ENCODE data around the gene PRR35. TPM values are rescaled to one million over a fixed set of nuclear protein-coding genes. Genes with fewer than 3 reads are reported as not detected.

Gene PRR35
- total and polyA plus RNA-seq, 7 donors, result not detected

DNA sequence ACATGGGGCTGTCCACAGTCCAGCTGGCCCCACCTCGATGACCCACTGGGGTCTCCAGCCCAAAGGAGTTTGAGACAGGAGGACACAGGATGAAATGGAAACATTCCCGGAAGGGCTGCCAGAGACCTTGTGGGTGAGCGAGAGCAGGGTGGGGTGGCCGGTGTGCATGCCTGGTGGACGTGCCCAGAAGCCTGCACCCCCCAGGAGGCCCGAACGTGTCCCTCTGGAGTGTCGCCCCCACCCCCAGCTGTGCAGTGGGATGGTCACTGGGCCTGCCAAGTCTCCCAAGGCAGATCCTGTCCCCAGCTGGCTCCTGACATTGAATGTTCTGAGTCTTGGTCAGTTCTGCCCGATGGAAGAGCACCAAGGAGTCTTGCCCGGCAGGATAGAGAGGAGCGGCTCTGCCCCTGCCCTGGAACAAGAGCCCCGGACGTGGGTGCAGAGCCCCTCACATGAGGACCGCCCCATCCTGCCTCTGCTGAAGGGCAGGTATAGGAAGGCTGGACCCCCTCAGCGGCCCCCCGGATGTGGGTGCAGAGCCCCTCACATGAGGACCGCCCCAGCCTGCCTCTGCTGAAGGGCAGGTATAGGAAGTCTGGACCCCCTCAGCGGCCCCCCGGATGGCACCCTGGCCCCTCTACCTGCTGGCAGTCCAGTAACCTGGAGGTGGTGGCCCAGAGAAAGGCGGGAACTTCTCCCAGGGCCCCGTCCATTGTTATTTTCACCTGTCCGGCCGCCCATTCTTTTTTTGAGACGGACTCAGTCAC, 35.7 kb upstream of the PRR35 start:
- H3K36me3 ChIP-seq, result peaks cover 8 to 17% (median 14%) of the 10 kb centered on the region in 4 donors
- no peak overlapping the region for H3K27ac ChIP-seq
- no peak for TF ChIP-seq POLR2AphosphoS5 (IDR thresholded peaks at IDR 0.05)
- no peak for TF ChIP-seq EP300 (IDR thresholded peaks at IDR 0.05)
- TF ChIP-seq POLR2A (IDR thresholded peaks at IDR 0.05), result no peak
- TF ChIP-seq, protein P1, sequence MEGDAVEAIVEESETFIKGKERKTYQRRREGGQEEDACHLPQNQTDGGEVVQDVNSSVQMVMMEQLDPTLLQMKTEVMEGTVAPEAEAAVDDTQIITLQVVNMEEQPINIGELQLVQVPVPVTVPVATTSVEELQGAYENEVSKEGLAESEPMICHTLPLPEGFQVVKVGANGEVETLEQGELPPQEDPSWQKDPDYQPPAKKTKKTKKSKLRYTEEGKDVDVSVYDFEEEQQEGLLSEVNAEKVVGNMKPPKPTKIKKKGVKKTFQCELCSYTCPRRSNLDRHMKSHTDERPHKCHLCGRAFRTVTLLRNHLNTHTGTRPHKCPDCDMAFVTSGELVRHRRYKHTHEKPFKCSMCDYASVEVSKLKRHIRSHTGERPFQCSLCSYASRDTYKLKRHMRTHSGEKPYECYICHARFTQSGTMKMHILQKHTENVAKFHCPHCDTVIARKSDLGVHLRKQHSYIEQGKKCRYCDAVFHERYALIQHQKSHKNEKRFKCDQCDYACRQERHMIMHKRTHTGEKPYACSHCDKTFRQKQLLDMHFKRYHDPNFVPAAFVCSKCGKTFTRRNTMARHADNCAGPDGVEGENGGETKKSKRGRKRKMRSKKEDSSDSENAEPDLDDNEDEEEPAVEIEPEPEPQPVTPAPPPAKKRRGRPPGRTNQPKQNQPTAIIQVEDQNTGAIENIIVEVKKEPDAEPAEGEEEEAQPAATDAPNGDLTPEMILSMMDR (IDR thresholded peaks at IDR 0.05), result no peak
- 73 to 88% methylated on average over 24 of the region's 24 CpGs for WGBS, 2 donors
- H3K4me1 ChIP-seq, result peaks cover 0 to 44% (median 30%) of the 10 kb centered on the region in 4 donors
- H3K27me3 ChIP-seq, result no peaks in the 10 kb centered on the region
- intact Hi-C loops (cut with DNase I), result loop anchor here (5.0 kb wide), 2 partner anchors 138 to 142 kb away; partner anchors contain the start of gene PGAP6
- no peak for DNase-seq
- no peaks in the 10 kb centered on the region for H3K9me3 ChIP-seq
- H3K4me3 ChIP-seq, result no peak overlapping the region

DNA sequence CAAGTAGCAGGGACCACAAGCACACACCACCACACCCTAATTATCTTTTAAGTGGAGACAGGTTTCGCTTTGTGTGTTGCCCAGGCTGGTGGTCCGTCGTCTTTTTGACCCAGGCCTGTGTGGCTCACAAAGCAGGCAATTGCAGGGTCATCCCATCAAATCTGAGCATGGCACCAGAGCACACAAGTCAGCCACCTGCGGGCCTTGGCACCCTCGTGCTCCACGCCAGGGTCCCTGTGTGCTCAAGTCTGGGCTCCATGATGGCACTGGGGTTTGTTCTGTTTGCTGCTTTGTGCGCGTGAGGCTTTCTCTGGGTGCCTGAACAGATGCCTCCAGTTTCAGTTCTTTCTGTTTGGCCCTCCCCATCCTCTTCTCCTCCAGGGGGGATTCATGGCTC, 35.1 kb upstream of the PRR35 start:
- H3K36me3 ChIP-seq, result peaks cover 7 to 11% (median 9%) of the 10 kb centered on the region in 4 donors
- no peak for TF ChIP-seq POLR2A (IDR thresholded peaks at IDR 0.05)
- peak in 1 of 4 donors; percentile 2 for TF ChIP-seq POLR2AphosphoS5 (IDR thresholded peaks at IDR 0.05)
- no peak for TF ChIP-seq EP300 (IDR thresholded peaks at IDR 0.05)
- TF ChIP-seq, protein P1 (IDR thresholded peaks at IDR 0.05), result no peak
- no peaks in the 10 kb centered on the region for H3K9me3 ChIP-seq
- intact Hi-C loops (cut with DNase I), result loop anchor here (5.0 kb wide), 2 partner anchors 137 to 143 kb away; partner anchors contain the start of gene PGAP6
- no peak for DNase-seq
- H3K27ac ChIP-seq, result peak overlapping the region in 2 of 4 donors; percentile 94 to 96
- 93 to 95% methylated on average over 8 of the region's 8 CpGs for WGBS, 2 donors
- peaks cover 0 to 50% (median 37%) of the 10 kb centered on the region in 4 donors for H3K4me1 ChIP-seq
- no peaks in the 10 kb centered on the region for H3K27me3 ChIP-seq
- H3K4me3 ChIP-seq, result no peak overlapping the region

GRCh38 chr16:525520-526180, 34.5 kb upstream of the PRR35 start:
- H3K4me3 ChIP-seq, result peak overlapping the region in 3 of 4 donors; percentile 59 to 65 (median 64)
- peaks cover 2 to 5% (median 5%) of the 10 kb centered on the region in 4 donors for H3K36me3 ChIP-seq
- no peaks in the 10 kb centered on the region for H3K27me3 ChIP-seq
- DNase-seq, result no peak
- peaks cover 0 to 55% (median 41%) of the 10 kb centered on the region in 4 donors for H3K4me1 ChIP-seq
- 66 to 70% methylated on average over 13 of the region's 13 CpGs for WGBS, 2 donors
- H3K9me3 ChIP-seq, result no peaks in the 10 kb centered on the region
- TF ChIP-seq, protein P1 (IDR thresholded peaks at IDR 0.05), result no peak
- TF ChIP-seq POLR2AphosphoS5 (IDR thresholded peaks at IDR 0.05), result no peak
- intact Hi-C loops (cut with DNase I), result loop anchor here (2.0 to 5.0 kb wide), 3 partner anchors 101 to 143 kb away; partner anchors contain the start of genes PGAP6 and RAB11FIP3
- H3K27ac ChIP-seq, result peak overlapping the region; percentile 86 to 96 (median 94)

DNA sequence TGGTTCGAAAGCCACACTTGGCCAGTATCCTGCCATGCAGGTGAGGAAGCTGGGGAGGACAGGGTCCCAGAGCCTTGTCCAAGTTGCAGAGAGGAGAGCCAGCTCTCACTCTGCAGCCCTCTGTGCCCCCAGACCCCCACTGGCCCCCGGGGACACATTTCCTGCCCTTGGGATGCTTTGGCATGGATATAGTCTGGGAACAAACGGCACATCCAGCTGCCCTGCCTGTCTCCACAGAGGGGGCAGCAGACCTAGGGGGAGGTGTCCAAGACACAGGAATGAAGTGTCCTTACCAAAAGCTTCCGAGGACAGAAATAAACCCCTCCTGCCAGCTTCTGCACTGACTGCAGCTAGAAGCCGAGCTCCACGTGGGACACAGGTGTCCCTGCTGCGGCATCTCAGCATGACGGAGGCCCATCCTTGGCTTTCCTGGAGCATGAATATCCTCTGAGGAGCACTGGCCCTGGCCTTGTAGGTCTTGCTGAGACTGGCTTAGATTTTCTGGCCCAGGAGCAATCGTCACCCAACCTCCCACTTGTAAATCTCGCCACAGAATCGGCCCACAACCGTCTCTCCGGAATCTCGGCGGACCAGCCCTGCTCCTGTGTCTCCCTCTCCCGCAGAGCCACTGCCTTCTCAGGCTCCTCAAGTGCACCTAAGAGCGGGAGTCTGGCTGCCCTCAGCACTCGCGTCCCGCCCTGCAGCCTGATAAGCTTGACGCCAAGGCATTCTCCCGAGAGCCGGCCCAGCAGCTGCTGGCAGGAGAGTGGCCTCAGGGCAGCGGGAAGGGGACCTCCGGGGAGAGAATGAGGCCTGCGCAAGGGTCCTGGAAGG, 33.8 kb upstream of the PRR35 start:
- WGBS, 2 donors, result 5 to 11% methylated on average over 26 of the region's 26 CpGs
- no peaks in the 10 kb centered on the region for H3K9me3 ChIP-seq
- intact Hi-C loops (cut with DNase I), result loop anchor here (2.0 to 5.0 kb wide), 3 partner anchors 102 to 144 kb away; partner anchors contain the start of genes PGAP6 and RAB11FIP3
- H3K4me1 ChIP-seq, result peaks cover 0 to 55% (median 41%) of the 10 kb centered on the region in 4 donors
- H3K4me3 ChIP-seq, result peak overlapping the region; percentile 49 to 65 (median 62)
- peak overlapping the region; percentile 86 to 96 (median 94) for H3K27ac ChIP-seq
- peak; percentile 77 for DNase-seq
- H3K36me3 ChIP-seq, result no peaks in the 10 kb centered on the region
- no peaks in the 10 kb centered on the region for H3K27me3 ChIP-seq
- TF ChIP-seq EP300 (IDR thresholded peaks at IDR 0.05) (no peak), POLR2AphosphoS5 (IDR thresholded peaks at IDR 0.05) (no peak), POLR2A (IDR thresholded peaks at IDR 0.05) (no peak)
- TF ChIP-seq, protein P1 (IDR thresholded peaks at IDR 0.05), result no peak

All from sigmoid colon (tissue), 7 donors.